Activated CD8-positive, alpha-beta memory T cell treated with anti-CD3 and anti-CD28 coated beads, Interleukin-2, amount 10 ng/mL, durations not matched to agents 7 days and 5 days (primary cell): Measurements from ENCODE around the gene ASPSCR1. TPM values are rescaled to one million over a fixed set of nuclear protein-coding genes. Genes with fewer than 3 reads are reported as not detected.

Source experiments
- ATAC-seq: fragments of 150-1000 bp; cut with Tn5 transposase; one replicate; pipeline ENCODE4 v1.10.0; 2021; ENCODE audit warnings: moderate library complexity
- CTCF ChIA-PET: fragments of 350-600 bp; sonication (Branson Sonifier 250); formaldehyde crosslinking; loops from one replicate; lab custom pipeline; 2021; ENCODE audit warnings: antibody characterized with exemption; lab: Charles Lee
- DNase-seq: peaks from one replicate; pipeline ENCODE4 v3.0.0-alpha.2; 2020
- H3K27ac Mint-ChIP-seq: one replicate; pipeline ENCODE4 v1.8.0; 2021; ENCODE audit warnings: mild to moderate bottlenecking, mixed read lengths
- H3K27me3 Mint-ChIP-seq: one replicate; pipeline ENCODE4 v1.8.0; 2021; ENCODE audit warnings: mixed read lengths
- H3K36me3 Mint-ChIP-seq: one replicate; pipeline ENCODE4 v1.8.0; 2021; ENCODE audit warnings: mild to moderate bottlenecking, mixed read lengths
- H3K4me1 Mint-ChIP-seq: one replicate; pipeline ENCODE4 v1.8.0; 2021; ENCODE audit warnings: mixed read lengths
- H3K4me3 Mint-ChIP-seq: one replicate; pipeline ENCODE4 v1.8.0; 2021; ENCODE audit warnings: mild to moderate bottlenecking, moderate library complexity, mixed read lengths
- H3K9me3 Mint-ChIP-seq: one replicate; pipeline ENCODE4 v1.8.0; 2022; ENCODE audit warnings: low read depth, mixed read lengths
- total RNA-seq, 2 experiments: library from RNA; stranded (reverse); gene quantifications; one replicate each; pipeline ENCODE4 v1.2.3, GENCODE V29; 2021

ASPSCR1 gene
- total RNA-seq, 2 experiments from 2014 or later: 29.5 to 31.4 TPM

GRCh38 chr17:81959362-81960129 is 17.9 kb upstream of the ASPSCR1 start:
- peak; percentile 75 for DNase-seq
- no peaks in the 10 kb centered on the region for H3K4me1 Mint-ChIP-seq
- peaks cover 41% of the 10 kb centered on the region for H3K27me3 Mint-ChIP-seq
- no peaks in the 10 kb centered on the region for H3K36me3 Mint-ChIP-seq
- peak; percentile 96 for ATAC-seq
- no peak overlapping the region for H3K4me3 Mint-ChIP-seq
- H3K27ac Mint-ChIP-seq: no peak overlapping the region
- no peaks in the 10 kb centered on the region for H3K9me3 Mint-ChIP-seq
- CTCF ChIA-PET: interaction anchor here (0.6 to 2.7 kb wide), 54 partner anchors 9 to 392 kb away, joined by 3 to 181 read pairs (median 5); partner anchors contain the start of genes ASPSCR1, CCDC57, CENPX and DCXR

GRCh38 chr17:81960130-81960958 is 17.1 kb upstream of the ASPSCR1 start:
- ATAC-seq (no peak), DNase-seq (no peak)
- CTCF ChIA-PET: interaction anchor here (0.7 to 2.7 kb wide), 42 partner anchors 8 to 393 kb away, joined by 3 to 181 read pairs (median 5); partner anchors contain the start of genes ASPSCR1, CENPX, DCXR and DUS1L
- Mint-ChIP-seq H3K4me3 (no peak overlapping the region), H3K9me3 (no peaks in the 10 kb centered on the region), H3K36me3 (no peaks in the 10 kb centered on the region), H3K4me1 (no peaks in the 10 kb centered on the region), H3K27me3 (peaks cover 47% of the 10 kb centered on the region), H3K27ac (no peak overlapping the region)

GRCh38 chr17:81961087-81961511 is 16.3 kb upstream of the ASPSCR1 start, which contains the start of gene NOTUM:
TSS of gene NOTUM (minus strand) at chr17:81961187. CDS start at chr17:81960909, 278 bp downstream.
- Mint-ChIP-seq H3K9me3 (no peaks in the 10 kb centered on the region), H3K27me3 (peaks cover 47% of the 10 kb centered on the region), H3K36me3 (no peaks in the 10 kb centered on the region), H3K4me3 (no peak within 1 kb of the TSS), H3K4me1 (no peaks in the 10 kb centered on the region), H3K27ac (no peak within 1 kb of the TSS)
- CTCF ChIA-PET: interaction anchor here (1.1 to 2.7 kb wide), 7 partner anchors 10 to 240 kb away, joined by 3 to 181 read pairs (median 17); partner anchors contain the start of genes ASPSCR1, CENPX and LRRC45
- ATAC-seq: no peak
- DNase-seq: no peak

GRCh38 chr17:81961521-81962498 is 15.6 kb upstream of the ASPSCR1 start:
- peaks cover 47% of the 10 kb centered on the region for H3K27me3 Mint-ChIP-seq
- no peak overlapping the region for H3K27ac Mint-ChIP-seq
- DNase-seq (no peak), ATAC-seq (no peak)
- no peak overlapping the region for H3K4me3 Mint-ChIP-seq
- CTCF ChIA-PET: interaction anchor here (0.6 to 2.7 kb wide), 7 partner anchors 11 to 69 kb away, joined by 3 to 181 read pairs (median 13); partner anchors contain the start of genes CENPX and LRRC45
- no peaks in the 10 kb centered on the region for H3K36me3 Mint-ChIP-seq
- H3K9me3 Mint-ChIP-seq: no peaks in the 10 kb centered on the region
- no peaks in the 10 kb centered on the region for H3K4me1 Mint-ChIP-seq

- ATAC-seq (no peak), DNase-seq (no peak)
- Mint-ChIP-seq H3K9me3 (no peaks in the 10 kb centered on the region), H3K4me1 (no peaks in the 10 kb centered on the region), H3K4me3 (no peak overlapping the region), H3K27ac (no peak overlapping the region), H3K36me3 (no peaks in the 10 kb centered on the region), H3K27me3 (peaks cover 41% of the 10 kb centered on the region)
- CTCF ChIA-PET: interaction anchor here (0.6 to 2.4 kb wide), 5 partner anchors 15 to 68 kb away, joined by 3 to 13 read pairs (median 3); partner anchors contain the start of genes CENPX and LRRC45
Measured at GRCh38 chr17:81962499-81963441, 14.7 kb upstream of the ASPSCR1 start.

- Mint-ChIP-seq H3K27ac (no peak overlapping the region), H3K4me1 (peaks cover 7% of the 10 kb centered on the region)
Measured at GRCh38 chr17:81964081-81964849, 13.2 kb upstream of the ASPSCR1 start.

GRCh38 chr17:81966343-81967243 is 10.8 kb upstream of the ASPSCR1 start:
- Mint-ChIP-seq H3K36me3 (no peaks in the 10 kb centered on the region), H3K27ac (no peak overlapping the region), H3K9me3 (no peaks in the 10 kb centered on the region), H3K27me3 (peaks cover 31% of the 10 kb centered on the region), H3K4me1 (peaks cover 7% of the 10 kb centered on the region), H3K4me3 (no peak overlapping the region)
- CTCF ChIA-PET: interaction anchor here (1.1 to 2.8 kb wide), 3 partner anchors 10 to 54 kb away, joined by 3 to 20 read pairs (median 4); no protein-coding TSS in a partner anchor
- DNase-seq (no peak), ATAC-seq (no peak)

More at GRCh38 chr17:81964081-81964849, 13.2 kb upstream of the ASPSCR1 start:
- CTCF ChIA-PET: interaction anchor here (1.8 to 2.4 kb wide), 2 partner anchors 40 to 56 kb away, joined by 4 to 13 read pairs; no protein-coding TSS in a partner anchor
- Mint-ChIP-seq H3K27me3 (peaks cover 31% of the 10 kb centered on the region), H3K4me3 (no peak overlapping the region), H3K9me3 (no peaks in the 10 kb centered on the region), H3K36me3 (no peaks in the 10 kb centered on the region)
- ATAC-seq: no peak
- no peak for DNase-seq

GRCh38 chr17:81967244-81967532 is 10.2 kb upstream of the ASPSCR1 start:
- peaks cover 29% of the 10 kb centered on the region for H3K27me3 Mint-ChIP-seq
- no peak for ATAC-seq
- peaks cover 7% of the 10 kb centered on the region for H3K4me1 Mint-ChIP-seq
- H3K4me3 Mint-ChIP-seq: no peak overlapping the region
- DNase-seq: no peak
- H3K27ac Mint-ChIP-seq: no peak overlapping the region
- CTCF ChIA-PET: interaction anchor here (1.1 to 2.8 kb wide), 5 partner anchors 10 to 71 kb away, joined by 3 to 20 read pairs (median 5); partner anchors contain the start of gene DCXR
- no peaks in the 10 kb centered on the region for H3K9me3 Mint-ChIP-seq
- H3K36me3 Mint-ChIP-seq: no peaks in the 10 kb centered on the region

- H3K4me3 Mint-ChIP-seq: peak overlapping the region; percentile 47
- ATAC-seq (peak; percentile 97), DNase-seq (peak; percentile 90)
- peak overlapping the region; percentile 43 for H3K27ac Mint-ChIP-seq
- H3K27me3 Mint-ChIP-seq: peaks cover 23% of the 10 kb centered on the region
- H3K9me3 Mint-ChIP-seq: no peaks in the 10 kb centered on the region
- H3K4me1 Mint-ChIP-seq: peaks cover 7% of the 10 kb centered on the region
- H3K36me3 Mint-ChIP-seq: no peaks in the 10 kb centered on the region
- CTCF ChIA-PET: interaction anchor here (0.6 to 2.8 kb wide), 10 partner anchors 8 to 258 kb away, joined by 3 to 20 read pairs (median 4); partner anchors contain the start of gene DCXR
Measured at GRCh38 chr17:81967533-81968395, 9.7 kb upstream of the ASPSCR1 start.
